ENCODE data around the gene SPECC1.
"Not testable (repeated sequence)": the region's sequence is repeated elsewhere in the genome, so short reads cannot be mapped to it uniquely, and the experiment has no call there.

The SPECC1 gene, protein sequence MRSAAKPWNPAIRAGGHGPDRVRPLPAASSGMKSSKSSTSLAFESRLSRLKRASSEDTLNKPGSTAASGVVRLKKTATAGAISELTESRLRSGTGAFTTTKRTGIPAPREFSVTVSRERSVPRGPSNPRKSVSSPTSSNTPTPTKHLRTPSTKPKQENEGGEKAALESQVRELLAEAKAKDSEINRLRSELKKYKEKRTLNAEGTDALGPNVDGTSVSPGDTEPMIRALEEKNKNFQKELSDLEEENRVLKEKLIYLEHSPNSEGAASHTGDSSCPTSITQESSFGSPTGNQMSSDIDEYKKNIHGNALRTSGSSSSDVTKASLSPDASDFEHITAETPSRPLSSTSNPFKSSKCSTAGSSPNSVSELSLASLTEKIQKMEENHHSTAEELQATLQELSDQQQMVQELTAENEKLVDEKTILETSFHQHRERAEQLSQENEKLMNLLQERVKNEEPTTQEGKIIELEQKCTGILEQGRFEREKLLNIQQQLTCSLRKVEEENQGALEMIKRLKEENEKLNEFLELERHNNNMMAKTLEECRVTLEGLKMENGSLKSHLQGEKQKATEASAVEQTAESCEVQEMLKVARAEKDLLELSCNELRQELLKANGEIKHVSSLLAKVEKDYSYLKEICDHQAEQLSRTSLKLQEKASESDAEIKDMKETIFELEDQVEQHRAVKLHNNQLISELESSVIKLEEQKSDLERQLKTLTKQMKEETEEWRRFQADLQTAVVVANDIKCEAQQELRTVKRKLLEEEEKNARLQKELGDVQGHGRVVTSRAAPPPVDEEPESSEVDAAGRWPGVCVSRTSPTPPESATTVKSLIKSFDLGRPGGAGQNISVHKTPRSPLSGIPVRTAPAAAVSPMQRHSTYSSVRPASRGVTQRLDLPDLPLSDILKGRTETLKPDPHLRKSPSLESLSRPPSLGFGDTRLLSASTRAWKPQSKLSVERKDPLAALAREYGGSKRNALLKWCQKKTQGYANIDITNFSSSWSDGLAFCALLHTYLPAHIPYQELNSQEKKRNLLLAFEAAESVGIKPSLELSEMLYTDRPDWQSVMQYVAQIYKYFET

DNA sequence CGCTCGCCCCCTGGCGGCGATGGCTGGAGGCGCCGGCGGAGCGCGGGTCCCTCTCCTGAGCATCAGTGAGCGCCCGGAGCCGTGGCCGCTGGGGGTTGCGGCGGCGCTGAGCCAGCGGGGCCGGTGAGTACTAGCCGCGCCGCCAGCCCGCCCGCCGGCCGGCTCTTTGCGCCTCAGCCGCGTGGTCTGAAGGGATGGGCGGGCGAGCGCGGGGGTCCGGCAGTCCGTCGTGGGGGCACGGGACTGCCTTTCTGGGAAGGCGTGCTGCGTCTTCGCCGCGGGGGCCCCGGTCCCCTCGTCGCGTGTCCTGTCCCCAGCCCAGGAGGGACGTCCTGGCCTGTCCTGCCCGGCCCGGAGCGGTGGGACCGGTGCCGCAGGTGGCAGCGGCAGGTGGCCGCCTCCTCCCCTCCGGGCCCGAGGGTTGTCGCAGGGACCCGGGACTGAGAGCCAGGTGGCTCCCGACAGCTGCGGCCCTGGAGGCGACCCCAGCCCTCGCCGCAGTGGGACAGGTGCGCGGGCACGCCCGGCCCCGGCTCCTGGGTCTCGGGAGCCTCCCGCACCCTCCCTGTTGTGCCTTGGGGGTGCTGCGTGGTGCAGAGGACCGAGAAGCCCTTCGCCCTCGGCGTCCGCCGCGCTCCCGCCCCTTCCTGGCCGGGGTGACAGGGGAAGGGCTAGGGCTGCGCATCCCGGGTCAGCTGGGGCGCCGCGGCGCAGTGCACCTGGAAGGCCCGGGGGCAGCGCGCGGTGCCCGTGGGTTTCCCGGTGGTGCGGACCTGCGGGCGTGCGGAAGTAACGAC lies at the start of gene SPECC1:
Gene SPECC1, plus strand, starts transcription at position 58 of the 797 bp plus-strand sequence. CDS start 87,293 bp downstream, outside the sequence.
- peak; percentile 72 for DNase-seq (ENCODE audit: low spot score)

DNA sequence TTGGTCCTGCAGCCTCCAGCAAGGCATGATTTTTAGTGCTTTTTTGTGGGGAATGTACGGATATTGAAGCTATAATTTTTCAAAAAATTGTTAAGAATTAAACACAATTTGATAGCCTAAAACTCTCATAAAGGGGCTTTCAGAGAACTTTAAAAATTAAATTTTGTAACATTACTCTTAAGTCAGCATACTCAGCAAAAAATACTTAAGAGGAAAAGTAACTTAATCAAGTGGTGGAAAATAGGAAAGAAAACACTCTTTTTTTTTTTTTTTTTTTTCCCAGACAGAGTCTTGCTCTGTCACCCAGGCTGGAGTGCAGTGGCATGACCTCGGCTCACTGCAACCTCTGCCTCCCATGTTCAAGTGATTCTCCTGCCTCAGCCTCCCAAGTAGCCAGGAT lies 46.2 kb upstream of the SPECC1 start:
- DNase-seq (ENCODE audit: low spot score) = not testable (repeated sequence)

DNA sequence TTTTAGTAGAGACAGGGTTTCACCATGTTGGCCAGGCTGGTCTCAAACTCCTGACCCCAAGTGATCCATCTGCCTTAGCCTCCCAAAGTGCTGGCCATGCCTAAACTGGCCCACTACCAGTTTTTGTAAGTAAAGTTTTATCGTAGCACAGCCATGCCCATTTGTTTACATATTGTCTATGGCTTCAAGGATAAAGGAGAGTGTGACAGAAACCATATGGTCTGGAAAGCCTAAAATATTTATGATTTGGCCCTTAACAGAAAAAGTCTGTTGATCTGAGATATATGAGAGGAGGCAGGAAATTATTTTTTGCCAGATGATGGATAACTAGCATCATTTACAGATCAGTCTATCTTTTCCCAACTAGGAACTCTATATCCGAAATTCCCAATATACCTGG lies 36.0 kb upstream of the SPECC1 start:
- no peak for DNase-seq (ENCODE audit: low spot score)

DNA sequence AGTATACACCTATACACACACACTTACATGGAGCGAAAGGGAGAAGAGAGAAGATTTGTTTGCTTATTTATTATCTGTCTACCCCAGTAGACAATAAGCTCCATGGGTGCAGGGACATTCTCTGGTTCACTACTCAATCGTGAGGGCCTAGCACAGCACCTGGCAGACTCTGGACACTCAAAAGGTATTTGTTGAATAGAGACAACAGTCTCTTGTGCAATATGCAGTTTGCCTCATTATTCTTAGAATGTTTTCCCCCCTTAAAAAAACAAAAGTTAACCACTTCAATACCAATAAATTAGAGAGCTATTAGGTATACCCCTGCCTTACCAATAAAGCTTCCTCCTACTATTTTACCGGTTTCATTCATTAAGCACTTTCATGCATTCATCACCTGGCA lies 33.6 kb upstream of the SPECC1 start:
- DNase-seq (ENCODE audit: low spot score) = no peak

DNA sequence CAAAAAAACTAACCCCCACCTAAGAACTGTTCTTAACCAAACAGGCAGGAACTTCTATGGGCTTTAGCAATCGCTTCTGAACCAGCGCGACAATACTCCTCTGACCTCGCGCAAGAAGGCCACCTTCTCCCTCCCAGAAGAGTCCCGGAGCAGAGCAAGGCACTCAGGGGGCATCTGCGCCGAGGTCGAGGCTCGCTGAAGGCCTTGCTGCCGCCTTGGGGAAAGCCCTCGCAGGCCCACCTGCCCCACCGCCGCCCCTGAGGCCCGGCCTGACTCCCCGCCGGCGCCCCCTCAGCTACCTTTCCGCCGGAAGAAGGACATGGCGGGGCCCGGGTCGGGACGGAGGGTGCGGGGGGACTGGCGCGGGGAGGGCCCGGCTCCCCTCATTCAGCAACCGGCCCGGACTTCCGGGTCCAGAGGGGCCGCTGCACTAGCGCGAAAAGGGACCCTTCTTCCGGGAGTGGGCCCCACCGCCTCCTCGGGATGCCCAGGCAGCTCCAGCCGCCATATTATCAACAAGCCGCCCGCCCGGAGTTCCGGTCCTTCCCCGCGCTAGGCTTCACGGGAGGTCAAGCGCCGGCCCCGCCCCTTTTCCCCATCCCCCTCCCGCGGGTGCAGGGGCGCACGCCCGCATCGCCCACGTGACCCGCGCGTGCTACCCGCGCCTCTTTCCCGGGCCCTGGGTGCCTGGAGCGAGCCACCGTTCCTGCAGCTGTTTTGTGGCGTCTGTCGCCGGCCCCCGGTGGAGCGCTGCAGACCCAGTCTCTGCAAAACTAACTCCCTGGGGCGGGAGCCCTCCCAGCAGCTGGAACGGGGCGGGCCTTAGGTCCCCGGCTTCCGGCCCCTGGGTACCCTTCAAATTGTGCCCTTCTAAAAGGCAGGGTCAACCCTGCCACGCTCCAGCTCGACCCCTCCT lies 31.6 kb upstream of the SPECC1 start, which contains the start of gene AKAP10:
Gene AKAP10, minus strand, starts transcription at position 536 of the 916 bp plus-strand sequence. Its CDS starts 149 bp downstream, at position 387.
- peak; percentile 80 for DNase-seq (ENCODE audit: low spot score)

DNA sequence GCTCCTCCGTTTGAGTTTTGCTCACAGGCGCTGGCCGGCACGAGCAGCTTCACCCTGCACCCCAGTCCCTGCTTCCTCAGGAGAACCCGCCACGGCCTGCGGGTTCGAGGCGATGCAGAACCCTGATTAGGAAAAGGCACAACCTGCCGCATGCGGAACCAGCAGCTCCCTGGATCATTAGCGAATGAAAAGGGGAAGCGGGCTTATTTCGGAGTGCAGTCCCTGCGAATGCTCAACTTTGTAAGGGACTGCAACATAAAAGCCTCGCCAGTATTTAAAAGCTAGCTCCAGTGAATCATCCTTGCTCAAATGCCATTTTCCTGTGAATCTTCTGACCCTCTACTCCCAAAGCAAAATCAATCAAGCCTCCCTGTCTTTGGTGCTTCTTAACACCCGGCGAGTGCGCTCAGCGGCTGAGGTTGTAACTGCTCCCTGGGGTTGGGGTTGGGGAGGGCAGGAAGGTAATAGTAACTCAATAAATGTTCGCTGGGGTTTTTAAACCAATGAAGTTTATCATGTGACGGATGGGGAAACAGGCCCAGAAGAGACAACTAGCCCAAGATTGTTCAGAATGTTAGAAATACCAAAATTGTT lies 30.9 kb upstream of the SPECC1 start:
- DNase-seq (ENCODE audit: low spot score) = peak; percentile 63

DNA sequence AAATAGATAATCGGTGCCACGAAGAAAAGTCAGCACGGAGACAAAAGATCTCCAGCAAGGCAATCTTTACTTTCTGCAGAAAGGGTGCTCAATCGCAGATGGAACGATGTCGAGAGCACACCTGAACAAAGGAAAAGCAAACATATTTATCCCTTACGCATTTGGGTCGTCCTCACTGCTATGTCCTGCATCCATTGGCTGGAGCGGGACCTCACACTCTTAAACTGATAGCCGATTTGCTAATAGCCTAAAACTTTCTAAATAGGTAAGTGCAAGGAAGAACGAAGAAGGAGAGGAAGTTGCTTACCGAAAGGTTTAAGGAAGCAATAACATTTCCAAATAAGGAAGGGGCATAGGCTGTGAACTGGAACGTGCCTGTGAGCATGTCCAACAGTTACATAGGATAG lies 30.4 kb upstream of the SPECC1 start:
- no peak for DNase-seq (ENCODE audit: low spot score)

DNA sequence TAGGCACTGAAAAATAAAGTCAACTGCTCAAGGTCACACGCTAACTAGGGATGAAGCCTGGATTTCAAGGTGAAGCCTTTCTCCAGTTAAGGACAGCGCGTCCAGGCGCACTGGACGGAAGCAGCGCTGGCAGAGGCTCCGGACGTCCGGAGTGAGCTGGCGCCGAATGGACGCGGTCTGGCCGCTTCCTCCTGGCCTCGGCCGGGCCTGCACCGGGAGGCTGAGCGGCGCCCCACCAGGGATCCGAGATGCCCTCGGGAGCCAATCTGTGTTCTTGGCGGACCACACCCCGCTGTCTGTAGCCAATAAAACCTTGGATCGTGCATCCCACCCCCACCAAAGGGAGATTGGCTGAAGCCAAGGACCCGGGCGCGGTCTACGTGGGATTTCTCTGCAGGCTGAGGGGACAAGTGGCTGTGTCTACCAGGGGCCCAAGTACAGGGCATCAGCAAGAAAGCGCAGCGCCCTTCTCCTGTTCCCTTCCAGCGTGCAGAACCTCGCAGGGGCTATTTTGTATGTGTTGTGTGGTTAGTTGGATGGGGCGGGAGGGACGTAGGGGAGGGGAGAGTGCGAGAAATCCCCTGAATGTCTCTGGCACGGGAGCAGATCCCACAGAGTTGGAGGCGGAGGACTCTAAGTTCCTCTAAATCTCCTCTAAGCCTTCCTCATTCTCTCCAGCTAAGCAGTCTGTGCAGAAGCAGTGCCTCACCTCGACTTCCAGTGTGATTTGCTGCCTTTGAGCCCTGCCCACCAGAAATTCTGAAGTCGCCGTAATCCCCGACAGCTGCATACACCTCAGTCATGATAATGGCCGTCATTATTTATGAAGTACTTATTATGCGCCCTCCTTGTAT lies 29.0 kb upstream of the SPECC1 start:
- no peak for DNase-seq (ENCODE audit: low spot score)

DNA sequence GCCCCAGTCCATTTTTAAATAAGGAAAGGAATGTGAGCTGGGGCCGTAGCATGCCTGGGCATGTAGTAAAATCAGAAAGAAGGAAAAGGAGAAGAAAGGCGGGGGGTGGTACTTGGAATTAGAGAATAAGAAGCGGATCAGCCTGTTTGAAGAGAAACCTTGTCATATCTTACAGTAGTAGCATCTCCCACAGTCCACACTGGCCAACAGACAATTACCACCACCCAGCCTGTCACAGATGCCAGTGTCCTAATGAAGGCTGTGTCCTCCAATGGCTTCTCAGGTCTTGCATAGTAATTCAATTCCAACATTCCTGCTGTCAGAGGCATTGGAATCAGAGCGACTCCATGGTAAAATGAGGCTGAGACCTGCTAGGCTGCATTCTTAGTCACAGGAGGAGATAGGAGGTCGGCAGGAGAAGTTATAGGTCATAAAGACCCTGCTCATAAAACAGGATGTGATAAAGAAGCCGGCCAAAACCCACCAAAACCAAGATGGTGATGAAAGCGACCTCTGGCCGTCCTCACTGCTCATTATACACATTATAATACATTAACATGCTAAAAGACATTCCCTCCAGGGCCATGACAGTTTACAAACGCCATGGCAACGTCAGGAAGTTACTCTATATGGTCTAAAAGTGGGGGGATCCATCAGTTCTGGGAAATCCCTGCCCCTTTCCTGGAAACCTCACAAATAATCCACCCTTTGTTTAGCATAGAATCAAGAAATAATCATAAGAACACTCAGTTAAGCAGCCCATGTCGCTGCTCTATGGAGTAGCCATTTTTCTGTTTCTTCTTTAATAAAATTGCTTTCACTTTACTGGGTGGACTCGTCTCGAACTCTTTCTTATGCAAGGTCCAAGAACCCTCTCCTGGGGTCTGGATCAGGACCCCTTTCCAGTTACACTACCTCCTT lies 22.0 kb upstream of the SPECC1 start:
- no peak for DNase-seq (ENCODE audit: low spot score)

DNA sequence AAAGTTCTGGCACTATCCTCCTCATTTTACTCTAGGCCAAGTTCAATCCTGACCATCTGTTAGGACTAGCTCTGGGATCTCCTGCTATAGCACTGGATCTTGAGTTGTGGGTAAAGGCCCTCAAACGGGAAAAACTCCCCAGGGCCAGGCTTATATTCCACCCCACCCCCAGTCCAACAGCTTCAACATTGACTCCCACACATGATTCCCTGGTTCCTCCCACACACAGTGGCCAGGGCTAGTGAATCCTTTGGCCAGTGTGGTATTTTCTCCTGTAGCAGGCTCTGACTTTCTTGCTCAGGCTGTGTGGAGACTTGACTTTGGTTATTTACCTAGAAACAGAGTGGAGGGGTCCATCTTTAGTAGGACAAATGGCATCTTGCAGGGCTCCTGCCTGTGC lies 21.3 kb upstream of the SPECC1 start:
- DNase-seq (ENCODE audit: low spot score) = no peak

DNA sequence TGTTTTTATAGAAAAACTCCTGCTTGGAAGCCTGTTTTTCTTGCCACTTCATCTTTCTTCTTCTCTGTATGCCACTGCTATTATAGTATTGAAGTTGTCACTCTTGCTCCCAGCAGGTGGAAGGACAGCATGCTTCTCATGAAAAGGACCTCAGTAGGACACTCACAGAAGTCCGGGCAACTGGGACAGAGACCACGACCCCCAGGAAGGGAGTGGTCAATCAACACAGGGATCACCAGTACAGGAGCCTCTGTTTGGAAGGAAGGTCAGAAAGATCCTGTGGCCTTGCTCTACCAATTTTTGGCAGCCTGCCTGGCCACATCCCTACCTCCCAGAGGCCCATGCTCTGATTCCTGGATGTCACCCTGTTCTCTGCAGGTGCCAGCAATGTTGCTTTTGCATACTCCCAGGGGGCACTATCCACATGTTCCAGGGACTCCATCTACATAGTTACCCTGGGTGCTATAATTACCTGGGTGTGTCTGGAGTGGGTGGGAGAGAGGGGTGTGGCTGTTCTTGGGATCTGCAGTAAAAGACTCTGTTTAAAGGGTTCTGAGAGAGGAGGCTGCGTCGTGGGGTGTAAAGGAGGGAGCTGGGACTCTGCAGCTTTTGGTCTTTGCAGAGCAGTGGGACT lies 17.8 kb upstream of the SPECC1 start:
- DNase-seq (ENCODE audit: low spot score) = no peak

DNA sequence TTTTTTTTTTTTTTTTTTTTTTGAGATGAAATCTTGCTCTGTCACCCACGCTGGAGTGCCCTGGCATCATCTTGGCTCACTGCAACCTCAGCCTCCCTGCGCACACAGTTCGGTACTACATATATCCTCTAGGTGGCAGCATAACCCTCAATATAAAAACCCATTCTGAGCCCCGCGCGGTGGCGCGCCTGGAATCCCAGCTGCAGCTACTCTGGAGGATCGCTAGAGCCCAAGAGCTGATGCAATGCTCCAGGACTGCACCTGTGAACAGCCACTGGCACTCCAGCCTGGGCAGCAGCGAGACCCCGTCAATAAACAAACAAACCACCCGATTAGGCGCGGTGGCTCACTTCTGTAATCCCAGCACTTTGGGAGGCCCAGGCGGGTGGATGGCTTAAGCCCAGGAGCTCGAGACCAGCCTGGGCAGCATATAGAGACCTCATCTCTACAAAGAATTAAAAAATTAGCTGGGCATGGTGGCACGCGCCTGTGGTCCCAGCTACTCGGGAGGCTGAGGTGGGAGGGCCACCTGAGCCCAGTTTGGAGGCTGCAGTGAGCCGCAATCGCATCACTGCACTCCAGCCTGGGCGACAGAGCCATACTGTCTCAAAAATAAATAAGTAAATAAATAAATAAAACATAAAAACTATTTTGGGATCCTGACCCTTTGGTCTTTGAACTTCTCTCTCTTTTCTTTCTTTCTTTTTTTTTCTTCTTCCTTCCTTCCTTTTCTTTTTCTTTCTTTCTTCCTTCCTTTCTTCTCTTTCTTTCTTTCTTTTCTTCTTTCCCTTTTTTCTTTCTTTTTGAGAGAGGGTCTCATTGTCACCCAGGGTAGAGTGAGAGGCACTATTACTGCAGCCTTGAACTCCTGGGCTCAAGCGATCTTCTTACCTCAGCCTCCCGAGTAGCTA lies 16.1 kb upstream of the SPECC1 start:
- DNase-seq (ENCODE audit: low spot score) = peak; percentile 95

DNA sequence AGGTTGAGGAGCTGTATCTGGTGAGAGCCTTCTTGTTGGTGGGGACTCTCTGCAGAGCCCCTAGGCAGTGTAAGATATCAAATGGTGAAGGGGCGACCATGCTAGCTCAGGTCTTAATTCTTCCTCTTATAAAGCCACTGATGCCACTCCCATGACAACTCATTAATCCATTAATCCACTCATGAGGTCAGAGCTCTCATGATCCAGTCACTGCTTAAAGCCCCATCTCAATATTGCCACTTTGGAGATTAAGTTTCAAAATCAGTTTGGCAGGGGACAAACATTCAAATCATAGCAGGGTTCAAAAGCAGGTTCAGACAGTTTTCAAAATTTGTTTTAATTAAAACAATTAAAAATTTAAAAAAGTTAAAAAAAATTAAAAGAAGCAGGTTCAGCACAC lies 13.1 kb upstream of the SPECC1 start:
- no peak for DNase-seq (ENCODE audit: low spot score)

DNA sequence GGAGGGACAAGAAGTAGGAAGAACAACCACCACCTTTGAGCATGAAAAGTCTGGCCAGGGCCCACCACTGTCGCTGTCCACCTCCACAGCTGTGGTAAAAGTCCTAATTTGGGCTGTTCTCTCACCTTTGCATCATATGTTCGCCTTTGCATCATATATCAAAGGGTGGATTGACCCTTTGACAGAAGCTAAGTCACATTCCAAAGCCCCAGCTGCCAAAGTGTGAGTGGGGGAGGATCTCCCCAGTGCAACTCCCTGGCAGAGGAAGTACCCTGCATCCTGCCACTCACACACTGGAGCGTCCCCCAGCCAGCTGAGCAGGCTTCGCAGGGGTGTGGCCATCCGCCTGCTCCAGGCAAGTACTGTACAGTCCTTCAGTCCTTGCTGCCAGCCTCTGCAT lies 12.7 kb upstream of the SPECC1 start:
- no peak for DNase-seq (ENCODE audit: low spot score)

DNA sequence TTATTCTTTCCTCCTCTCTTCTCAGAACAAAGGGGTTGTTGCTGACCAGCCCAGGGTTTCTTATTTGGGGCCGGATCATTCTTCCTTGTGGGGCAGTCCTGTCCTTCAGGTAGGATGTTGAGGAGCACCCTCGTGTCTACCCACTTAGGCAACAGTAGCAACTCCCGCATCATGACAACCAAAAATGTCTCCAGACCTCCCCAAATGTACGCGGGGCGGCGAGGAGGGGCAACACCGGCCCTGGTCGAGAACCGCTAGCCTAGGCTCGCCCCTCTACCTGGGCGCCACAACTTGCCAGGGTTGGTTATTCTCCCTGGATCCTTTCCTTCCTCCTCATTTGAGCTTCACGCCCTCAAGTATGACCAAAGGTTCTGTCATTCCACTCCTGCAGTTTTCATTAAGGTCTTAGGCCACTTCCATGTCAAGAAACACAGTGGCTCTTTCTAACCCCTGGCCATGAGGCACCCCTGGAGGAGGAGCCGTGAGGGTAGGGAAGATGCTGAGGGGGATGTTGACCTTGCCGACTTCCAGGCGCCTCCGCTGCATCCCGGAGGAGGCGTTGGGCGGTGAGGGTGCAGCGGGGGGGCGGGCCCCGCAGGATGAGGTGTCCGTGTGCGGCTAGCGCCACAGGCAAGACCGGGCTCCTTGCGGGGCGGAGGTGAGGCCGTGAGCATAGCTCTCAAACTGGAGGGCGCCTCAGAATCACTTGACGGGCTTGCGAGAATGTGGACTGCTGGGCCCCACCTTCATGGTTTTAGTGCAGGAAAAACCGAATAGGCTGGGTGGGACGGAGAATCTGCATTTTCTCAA lies 712 bp upstream of the SPECC1 start:
- DNase-seq (ENCODE audit: low spot score) = peak; percentile 8

DNA sequence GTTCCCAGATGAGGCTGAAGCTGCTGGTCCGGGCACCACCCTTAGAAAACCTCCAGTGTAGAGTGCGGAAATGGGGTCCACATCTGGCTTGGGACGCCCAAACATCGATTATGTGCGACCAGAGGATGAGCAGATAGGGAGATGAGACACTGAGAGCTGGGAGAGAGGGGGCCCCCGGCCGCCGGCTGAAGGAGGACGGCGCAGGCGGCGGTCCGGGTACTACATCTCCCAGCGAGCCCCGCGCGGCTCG lies 182 bp upstream of the SPECC1 start:
- DNase-seq (ENCODE audit: low spot score) = no peak

Data from pons (tissue), 1 donor.